Stimulated activated CD4-positive, alpha-beta T cell treated with anti-CD3 and anti-CD28 coated beads, Interleukin-2, amount 100 ng/mL, for 48 hours (primary cell): ENCODE data around the gene HERC4.
"Not testable (repeated sequence)": the region's sequence is repeated elsewhere in the genome, so short reads cannot be mapped to it uniquely, and the experiment has no call there.

Source experiments
- DNase-seq, 2 donors: peaks; one replicate each; pipeline ENCODE4 v3.0.0-alpha.2; 2020

Gene HERC4

DNA sequence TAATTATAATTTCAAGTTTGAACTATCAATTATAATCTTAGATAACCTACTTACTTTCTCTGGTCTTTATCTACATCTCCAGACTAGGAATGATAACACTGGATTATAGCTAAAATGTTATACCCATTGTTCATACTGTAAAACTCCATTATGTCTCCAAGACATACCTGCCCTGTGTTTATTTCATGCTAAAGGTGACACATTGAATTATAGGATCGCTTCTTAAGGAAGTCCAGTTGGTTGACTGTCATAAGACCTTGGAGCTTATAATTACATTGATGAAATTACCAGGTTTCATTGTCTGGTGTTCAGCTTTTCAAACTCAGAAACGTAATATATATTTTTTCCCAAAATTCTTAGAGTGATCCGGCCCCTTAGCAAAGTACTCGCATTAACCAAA is 15.5 kb upstream of the HERC4 start:
- DNase-seq: no peak

GRCh38 chr10:68088740-68089139 is 13.7 kb upstream of the HERC4 start:
- DNase-seq: no peak

DNA sequence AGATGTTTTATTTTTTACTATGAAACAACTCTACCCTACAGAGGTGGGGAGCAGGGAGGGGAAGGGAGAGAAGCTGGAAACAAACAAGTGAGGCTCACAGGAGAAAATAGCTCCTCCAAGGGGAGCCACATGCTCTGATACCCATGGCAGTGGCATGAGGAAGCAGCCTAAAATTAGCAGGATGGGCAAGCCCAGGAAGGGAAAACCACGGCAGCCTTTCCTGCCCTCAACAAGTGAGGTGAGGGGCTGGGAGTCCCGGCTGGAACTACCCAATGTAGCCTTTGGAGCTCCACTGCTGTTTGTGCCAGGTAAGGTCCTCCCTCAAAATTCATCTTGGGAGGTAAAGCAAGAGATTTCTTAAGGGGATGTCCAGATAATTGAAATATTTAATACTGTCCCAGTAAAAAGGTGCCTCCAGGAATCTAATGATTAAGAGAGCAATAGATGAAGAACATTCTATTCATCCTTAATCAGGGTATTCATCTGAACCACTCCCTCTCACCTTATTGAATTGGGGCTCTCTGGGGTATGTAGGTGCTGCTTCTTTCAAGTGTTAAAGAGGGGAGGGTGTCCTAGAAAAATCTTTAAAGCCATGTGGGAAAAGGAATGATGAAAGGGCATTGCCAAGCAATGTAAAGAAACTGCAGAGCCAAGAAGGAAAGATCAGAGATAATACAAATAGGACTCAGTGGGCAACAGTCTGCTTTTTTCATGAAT is 12.8 kb upstream of the HERC4 start:
- no peak for DNase-seq

- no peak for DNase-seq
These were observed 12.0 kb upstream of the HERC4 start for GRCh38 chr10:68086910-68087684.

DNA sequence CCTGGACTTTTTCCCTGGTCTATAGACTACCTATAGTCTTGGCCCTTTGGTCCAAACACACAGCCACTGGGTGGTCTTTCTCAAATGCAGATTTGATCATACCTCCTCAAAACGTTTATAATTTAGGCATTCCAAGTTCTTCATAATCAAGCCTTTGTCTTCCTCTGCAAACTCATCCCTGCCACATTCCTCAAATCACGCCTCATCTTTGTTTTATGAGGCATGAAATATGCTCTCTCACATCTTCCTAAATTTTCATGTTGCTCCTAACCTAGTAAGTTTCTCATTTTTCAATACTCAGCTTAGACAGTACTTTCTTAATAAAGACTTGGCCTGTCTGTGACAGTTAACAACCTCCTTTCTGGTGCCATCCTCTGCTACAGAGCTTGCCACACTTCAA is 10.9 kb upstream of the HERC4 start:
- DNase-seq: no peak

DNA sequence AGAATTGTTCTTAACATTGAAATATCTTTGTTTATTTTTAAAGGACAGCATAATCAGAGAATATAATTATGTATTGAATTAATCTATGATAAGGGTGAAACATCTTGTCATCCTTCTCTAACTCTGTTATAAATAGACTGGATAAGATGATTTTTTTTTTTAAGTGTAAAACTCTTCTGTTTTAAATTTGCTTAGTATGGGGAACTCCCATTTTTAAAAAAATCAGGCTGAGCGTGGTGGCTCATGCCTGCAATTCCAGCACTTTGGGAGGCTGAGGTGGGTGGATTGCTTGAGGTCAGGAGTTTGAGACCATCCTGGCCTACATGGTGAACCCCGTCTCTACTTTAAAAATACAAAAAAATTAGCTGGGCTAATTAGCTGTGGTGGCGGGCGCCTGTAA is 9.4 kb upstream of the HERC4 start:
- DNase-seq: no peak

GRCh38 chr10:68083953-68084352 is 8.9 kb upstream of the HERC4 start:
- no peak for DNase-seq

DNA sequence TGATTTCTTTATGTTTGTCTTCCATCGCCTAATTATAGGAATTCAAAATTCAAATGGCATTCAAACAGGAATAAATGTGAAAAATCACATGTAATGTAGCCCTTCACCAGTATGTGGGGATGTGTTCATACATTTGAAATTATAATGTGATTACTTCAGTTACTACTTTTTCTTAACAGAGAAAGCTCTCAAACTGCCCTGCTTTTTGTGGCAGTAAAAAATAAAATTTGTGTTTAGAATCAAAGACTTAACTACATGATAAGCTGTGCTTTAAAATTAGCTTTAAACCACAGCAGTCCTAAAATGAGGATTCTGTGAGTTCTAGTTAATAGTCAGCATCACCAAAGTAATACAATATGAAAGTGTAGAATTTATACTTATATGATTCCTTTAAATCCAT is 7.8 kb upstream of the HERC4 start:
- no peak for DNase-seq

DNA sequence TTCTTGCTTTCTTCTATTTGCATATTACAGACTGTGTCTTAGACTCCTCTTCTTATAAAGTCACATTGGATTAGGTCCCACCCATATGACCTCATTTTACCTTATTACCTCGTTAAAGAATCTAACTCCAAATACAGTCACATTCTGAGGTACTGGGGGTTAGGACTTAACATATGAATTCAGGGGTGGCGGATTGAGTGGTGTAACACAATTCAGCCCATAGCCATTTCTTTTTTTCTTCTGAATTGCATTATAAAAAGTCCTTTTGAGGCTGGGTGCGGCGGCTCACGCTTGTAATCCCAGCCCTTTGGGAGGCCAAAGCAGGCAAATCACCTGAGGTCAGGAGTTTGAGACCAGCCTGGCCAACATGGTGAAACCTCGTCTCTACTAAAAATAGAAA is 6.8 kb upstream of the HERC4 start:
- no peak for DNase-seq

DNA sequence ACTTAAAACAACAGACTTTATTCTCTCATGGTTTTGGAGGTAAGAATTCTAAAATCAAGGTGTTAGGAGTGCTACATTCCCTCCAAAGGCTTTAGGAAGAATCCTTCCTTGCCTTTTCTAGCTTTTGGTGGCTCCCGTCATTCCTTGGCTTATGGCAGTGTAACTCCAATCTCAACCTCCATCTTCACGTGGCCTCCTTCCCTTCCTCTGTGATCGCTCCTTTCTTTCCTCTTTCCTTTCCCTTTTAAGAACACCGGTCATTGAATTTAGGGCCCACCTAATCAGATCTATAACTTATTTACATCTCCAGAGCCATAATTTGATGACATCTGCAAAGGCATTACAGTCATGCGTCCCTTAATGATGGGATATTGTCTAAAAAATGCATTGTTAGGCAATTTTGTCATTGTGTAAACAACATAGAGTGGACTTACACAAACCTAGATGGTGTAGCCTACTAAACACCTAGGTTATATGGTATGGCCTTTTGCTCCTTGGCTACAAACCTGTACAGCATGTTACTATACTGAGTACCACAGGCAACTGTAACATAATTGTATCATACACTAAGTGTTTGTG is 5.9 kb upstream of the HERC4 start:
- no peak for DNase-seq

DNA sequence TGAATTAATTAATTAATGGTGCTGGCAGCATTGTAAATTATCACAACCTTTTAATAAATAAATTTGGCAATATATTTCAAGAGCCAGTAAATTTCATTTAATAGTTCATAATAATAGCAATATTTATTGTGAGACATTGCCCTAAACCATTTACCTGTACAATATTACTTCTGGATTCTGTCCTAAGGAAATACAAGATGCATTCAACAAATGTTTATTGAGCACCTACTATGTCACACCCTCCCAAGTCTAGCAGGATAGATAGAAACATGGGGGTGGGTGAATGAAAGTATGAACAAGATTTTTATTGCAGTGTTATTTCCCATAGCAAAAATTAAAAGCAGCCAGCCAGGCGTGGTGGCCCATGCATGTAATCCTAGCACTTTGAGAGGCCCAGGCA is 4.4 kb upstream of the HERC4 start:
- no peak for DNase-seq

GRCh38 chr10:68077026-68077425 is 1.9 kb upstream of the HERC4 start:
- no peak for DNase-seq

- not testable (repeated sequence) for DNase-seq
These were observed 998 bp upstream of the HERC4 start for GRCh38 chr10:68076081-68076480.

DNA sequence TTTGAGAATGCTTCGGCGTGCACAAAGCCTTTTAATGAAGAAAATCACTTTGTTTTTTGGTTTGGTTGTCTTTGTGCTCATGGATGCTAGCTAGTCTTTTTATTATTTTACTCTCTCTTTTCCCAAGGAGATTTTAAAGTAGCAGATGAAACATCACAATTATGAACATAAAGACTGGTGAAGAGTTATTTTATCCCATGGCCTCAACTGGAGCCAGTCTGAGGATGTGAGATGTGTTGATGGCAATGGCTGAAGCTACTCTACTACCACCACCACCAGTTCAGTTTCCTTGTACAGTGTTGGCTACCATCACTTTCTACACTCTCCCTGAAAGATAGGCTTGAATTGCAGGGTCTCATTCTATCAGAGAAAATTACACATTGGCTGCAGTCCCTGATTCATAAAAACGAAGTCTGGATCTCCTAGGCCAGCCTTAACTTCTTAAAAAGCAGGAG is 494 bp upstream of the HERC4 start:
- DNase-seq: no peak

- DNase-seq: no peak
These were observed 880 bp downstream of the HERC4 start for GRCh38 chr10:68074031-68074774.

- DNase-seq: no peak
These were observed 1.5 kb downstream of the HERC4 start for GRCh38 chr10:68073631-68074030.

DNA sequence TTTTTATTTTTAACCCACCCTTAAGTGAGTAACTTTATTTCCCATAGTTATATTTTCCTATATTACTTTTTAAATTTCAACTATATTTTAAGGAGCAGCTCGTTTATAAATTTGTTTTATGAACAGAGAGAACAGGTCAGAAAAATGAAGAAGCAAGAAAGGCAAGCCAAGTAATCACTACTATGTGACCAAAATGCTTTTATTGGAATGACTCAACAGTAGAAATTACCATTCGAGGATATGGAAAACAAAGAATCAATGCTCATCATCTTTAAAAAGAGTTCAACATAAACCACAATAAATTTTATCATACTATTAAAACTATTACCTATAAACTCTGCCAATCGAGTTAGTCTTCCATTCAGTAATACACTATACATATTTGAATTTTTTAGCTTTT is 7.6 kb downstream of the HERC4 start:
- no peak for DNase-seq

GRCh38 chr10:68067029-68067428 is 8.1 kb downstream of the HERC4 start:
- no peak for DNase-seq

DNA sequence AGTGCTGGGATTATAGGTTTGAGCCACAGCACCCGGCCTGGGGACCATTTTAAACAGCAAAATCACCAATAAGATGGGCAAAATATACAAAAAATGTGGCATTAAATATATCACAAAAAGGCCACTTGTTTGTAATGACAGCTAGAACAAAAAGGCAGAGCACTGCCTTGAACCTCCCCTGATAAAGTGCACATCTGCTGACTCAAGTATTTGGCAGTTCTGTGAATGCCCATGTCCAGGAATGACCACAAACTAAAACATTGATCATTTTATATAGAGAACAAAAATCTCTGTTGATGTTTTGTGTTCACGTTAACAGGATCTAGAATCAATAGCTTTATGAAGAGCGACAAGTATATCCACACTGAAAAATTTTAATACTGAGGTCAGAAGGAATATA is 21.5 kb downstream of the HERC4 start:
- no peak for DNase-seq

- DNase-seq: no peak
These were observed 22.6 kb downstream of the HERC4 start for GRCh38 chr10:68052463-68052862.

- no peak for DNase-seq
These were observed 25.6 kb downstream of the HERC4 start for GRCh38 chr10:68049289-68050078.

GRCh38 chr10:68047554-68048327 is 27.3 kb downstream of the HERC4 start:
- DNase-seq: no peak
